GM12878 (cell line): Measurements from ENCODE around the gene TUT1. TPM values are rescaled to one million over a fixed set of nuclear protein-coding genes. Genes with fewer than 3 reads are reported as not detected.
A peak's percentile ranks its signal among the peaks of the same experiment; 100 is the strongest.

Experiments
- ATAC-seq: fragments of 200-7000 bp; cut with Tn5 transposase; 3 replicates; pipeline ENCODE4 v1.9.1; 2020; ENCODE audit warnings: mild to moderate bottlenecking, moderate library complexity
- BruUV-seq: library from RNA; stranded (reverse); fragments of 400-500 nt; replicated peaks from 2 replicates; lab custom pipeline; 2021; lab: Mats Ljungman, UMichigan
- CTCF ChIA-PET: fragments of 300-600 bp; sonication (Branson Sonifier 250); formaldehyde crosslinking; extraction: SDS; loops from one replicate; lab custom pipeline; 2021; ENCODE audit warnings: inconsistent platforms; lab: Yijun Ruan, JAX
- POLR2A ChIA-PET: fragments of 350-600 bp; formaldehyde crosslinking; extraction: SDS; loops from one replicate; lab custom pipeline; 2021; ENCODE audit warnings: inconsistent platforms; lab: Charles Lee
- RAD21 ChIA-PET: fragments of 300-600 bp; sonication (Branson Sonifier 250); formaldehyde crosslinking; loops from one replicate; lab custom pipeline; 2023; ENCODE audit warnings: antibody characterized with exemption; ENCODE audit not compliant: unreplicated experiment; lab: Charles Lee
- SMC1A ChIA-PET: fragments of 300-600 bp; sonication (Branson Sonifier 250); formaldehyde crosslinking; loops from one replicate; lab custom pipeline; 2023; ENCODE audit not compliant: unreplicated experiment, uncharacterized antibody; lab: Charles Lee
- DNase-seq: peaks from one replicate; pipeline ENCODE4 v3.0.0-alpha.2; 2011; ENCODE audit warnings: low read depth, low spot score
- FAIRE-seq: peaks from 3 replicates; lab custom pipeline; 2011; peaks lifted over from hg19 to GRCh38; lab: Jason Lieb, UNC
- H2AFZ ChIP-seq: 2 replicates; pipeline ENCODE4 v1.6.0; 2011; ENCODE audit warnings: low read depth, low read length, control low read depth; ENCODE audit not compliant: control insufficient read depth
- H3K27ac ChIP-seq: 2 replicates; pipeline ENCODE4 v1.5.1; 2011; ENCODE audit warnings: control low read depth; ENCODE audit not compliant: control insufficient read depth, insufficient read depth
- H3K27me3 ChIP-seq, 2 experiments: replicated peaks in 1 of 2; 2 replicates each; pipeline versions ENCODE4 v1.6.0 to v1.6.1; 2011; ENCODE audit warnings: low read length in 1 of 2; ENCODE audit not compliant: control insufficient read depth in 2 of 2, insufficient read depth in 2 of 2
- H3K36me3 ChIP-seq, 2 experiments: 2 replicates each; pipeline ENCODE4 v1.5.1; 2011; ENCODE audit warnings: low read length in 1 of 2; ENCODE audit not compliant: control insufficient read depth in 2 of 2, insufficient read depth in 2 of 2
- H3K4me1 ChIP-seq: 2 replicates; pipeline ENCODE4 v1.6.1; 2011; ENCODE audit warnings: mild to moderate bottlenecking, low read length, moderate library complexity, mixed read lengths; ENCODE audit not compliant: control insufficient read depth, insufficient read depth
- H3K4me2 ChIP-seq: 2 replicates; pipeline ENCODE4 v1.6.0; 2011; ENCODE audit warnings: control low read depth; ENCODE audit not compliant: control insufficient read depth, insufficient read depth
- H3K4me3 ChIP-seq: fragments of 200-600 bp; sonication (generic); 2 replicates; pipeline ENCODE4 v1.5.1; 2016
- H3K79me2 ChIP-seq: 2 replicates; pipeline ENCODE4 v1.6.0; 2011; ENCODE audit warnings: low read length; ENCODE audit not compliant: control insufficient read depth, insufficient read depth
- H3K9ac ChIP-seq: 2 replicates; pipeline ENCODE4 v1.8.0; 2011; ENCODE audit warnings: low read length, control low read depth, mixed read lengths; ENCODE audit not compliant: control insufficient read depth, insufficient read depth
- H3K9me3 ChIP-seq: replicated peaks from 3 replicates; pipeline ENCODE4 v1.5.1; 2011; ENCODE audit warnings: mild to moderate bottlenecking, low read length; ENCODE audit not compliant: control insufficient read depth, insufficient read depth
- H4K20me1 ChIP-seq: 2 replicates; pipeline ENCODE4 v1.6.0; 2011; ENCODE audit not compliant: control insufficient read depth, insufficient read depth
- ASH2L ChIP-seq: fragments of 300-600, 200-600 bp; sonication (generic); IDR thresholded peaks from 2 replicates; pipeline ENCODE4 v1.6.1; 2017; ENCODE audit warnings: low read depth, mild to moderate bottlenecking, borderline replicate concordance
- BACH1 ChIP-seq: fragments of 450-650 bp; IDR thresholded peaks from 2 replicates; pipeline ENCODE4 v1.6.1; 2017; ENCODE audit warnings: mild to moderate bottlenecking, borderline replicate concordance
- FOXK2 ChIP-seq: fragments of 450-650 bp; IDR thresholded peaks from 2 replicates; pipeline ENCODE4 v1.6.1; 2017; ENCODE audit warnings: mild to moderate bottlenecking, moderate library complexity
- FOXM1 ChIP-seq: IDR thresholded peaks from 2 replicates; pipeline ENCODE4 v1.6.1; 2012; ENCODE audit warnings: low read depth, mild to moderate bottlenecking, inconsistent platforms, low read length, moderate library complexity
- HDAC2 ChIP-seq: fragments of 200-600 bp; sonication (generic); IDR thresholded peaks from 2 replicates; pipeline ENCODE4 v1.6.1; 2017
- LARP7 ChIP-seq: fragments of 450-650 bp; IDR thresholded peaks from 2 replicates; pipeline ENCODE4 v1.6.1; 2017; ENCODE audit warnings: mild to moderate bottlenecking
- MEF2A ChIP-seq: IDR thresholded peaks from 2 replicates; pipeline ENCODE4 v1.6.1; 2011; ENCODE audit warnings: low read depth, mild to moderate bottlenecking, low read length, moderate library complexity; ENCODE audit not compliant: insufficient read depth
- MTA3 ChIP-seq: IDR thresholded peaks from 2 replicates; pipeline ENCODE4 v1.6.1; 2012; ENCODE audit warnings: low read length, inconsistent platforms, borderline replicate concordance
- NFIC ChIP-seq: IDR thresholded peaks from 2 replicates; pipeline ENCODE4 v1.6.1; 2012; ENCODE audit warnings: low read depth, mild to moderate bottlenecking, inconsistent platforms, low read length, moderate library complexity
- NFYA ChIP-seq: IDR thresholded peaks from 2 replicates; pipeline ENCODE4 v1.6.1; 2011; ENCODE audit warnings: low read depth, mild to moderate bottlenecking, low read length, improper control_type of control experiment, borderline replicate concordance
- NR2F1 ChIP-seq: fragments of 450-650 bp; conservative IDR thresholded peaks from 2 replicates; pipeline ENCODE4 v1.6.1; 2017; ENCODE audit warnings: mild to moderate bottlenecking
- NRF1 ChIP-seq: conservative IDR thresholded peaks from 2 replicates; pipeline ENCODE4 v1.6.1; 2011; ENCODE audit warnings: mild to moderate bottlenecking, low read depth, low read length, improper control_type of control experiment
- PML ChIP-seq: IDR thresholded peaks from 2 replicates; pipeline ENCODE4 v1.6.1; 2012; ENCODE audit warnings: low read length, inconsistent platforms
- RB1 ChIP-seq: fragments of 450-650 bp; formaldehyde crosslinking; IDR thresholded peaks from 2 replicates; pipeline ENCODE4 v1.6.1; 2017; ENCODE audit warnings: mild to moderate bottlenecking, borderline replicate concordance
- SMARCA5 ChIP-seq: fragments of 450-650 bp; IDR thresholded peaks from 2 replicates; pipeline ENCODE4 v1.6.1; 2017; ENCODE audit warnings: mild to moderate bottlenecking
- SP1 ChIP-seq: IDR thresholded peaks from one replicate; pipeline ENCODE4 v1.6.1; 2011; ENCODE audit warnings: low read depth, low read length
- SPI1 ChIP-seq: IDR thresholded peaks from 2 replicates; pipeline ENCODE4 v1.6.1; 2011; ENCODE audit warnings: low read depth, mild to moderate bottlenecking, low read length, moderate library complexity, borderline replicate concordance; ENCODE audit not compliant: insufficient read depth
- SREBF2 ChIP-seq: IDR thresholded peaks from 2 replicates; pipeline ENCODE4 v1.6.1; 2012; ENCODE audit warnings: mild to moderate bottlenecking, low read length
- YBX1 ChIP-seq: fragments of 450-650 bp; IDR thresholded peaks from 2 replicates; pipeline ENCODE4 v1.6.1; 2016; ENCODE audit warnings: antibody characterized with exemption
- YY1 ChIP-seq: IDR thresholded peaks from 2 replicates; pipeline ENCODE4 v1.6.1; 2011; ENCODE audit warnings: low read depth, mild to moderate bottlenecking, low read length
- ZNF384 ChIP-seq: IDR thresholded peaks from 2 replicates; pipeline ENCODE4 v1.6.1; 2012; ENCODE audit warnings: low read depth, mild to moderate bottlenecking, low read length, improper control_type of control experiment, borderline replicate concordance
- WGBS: methylation state at CpG from one replicate; pipeline ENCODE4 v1.1.6; 2016; ENCODE audit warnings: low lambda C conversion rate; ENCODE audit not compliant: insufficient replicate concordance, insufficient coverage; ENCODE audit errors: missing lambda C conversion rate; 5-methylcytosine and 5-hydroxymethylcytosine counted together
- in situ Hi-C: fragments of 300-500 bp; cut with MboI; formaldehyde crosslinking; loops from 9 replicates; pipeline ENCODE4 v1.14.3; 2018; ENCODE audit warnings: mixed read lengths
- intact Hi-C: fragments of 100-400 bp; cut with micrococcal nuclease; formaldehyde crosslinking; loops from one replicate; pipeline ENCODE4 v1.14.2; 2022; ENCODE audit not compliant: unreplicated experiment
- polyA plus RNA-seq, 11 experiments: library from polyadenylated mRNA; depleted of rRNA in 4 of 11; unstranded in 6 of 11; stranded (reverse) in 5 of 11; fragments of >200 nt; fragmentation: Nextera tagmentation in 4 of 11; fragmentation: Illumina TruSeq in 1 of 11; extraction: Ambion mirVana in 4 of 11; extraction: Trizol in 1 of 11; gene quantifications; 1 replicate in 1 of 11; 2 replicates in 10 of 11; pipeline versions ENCODE4 v1.2.1 to v1.2.3, GENCODE V29; 2011 to 2016; ENCODE audit warnings: inconsistent platforms in 2 of 11, missing spikeins in 2 of 11, low read depth in 1 of 11
- total RNA-seq, 4 experiments: library from RNA; depleted of rRNA in 3 of 4; stranded (reverse); fragments of >200 nt in 3 of 4; fragmentation: Illumina TruSeq in 1 of 4; extraction: Trizol in 1 of 4; gene quantifications; 2 replicates each; pipeline versions ENCODE4 v1.2.1 to v1.2.3, GENCODE V29; 2013 to 2021

The TUT1 gene
- total and polyA plus RNA-seq, 10 of the 15 experiments (the other 5 are each of a cell fraction or from before 2014, with no cell fraction given) = 1.1 to 29.9 (median 16.2) TPM

DNA sequence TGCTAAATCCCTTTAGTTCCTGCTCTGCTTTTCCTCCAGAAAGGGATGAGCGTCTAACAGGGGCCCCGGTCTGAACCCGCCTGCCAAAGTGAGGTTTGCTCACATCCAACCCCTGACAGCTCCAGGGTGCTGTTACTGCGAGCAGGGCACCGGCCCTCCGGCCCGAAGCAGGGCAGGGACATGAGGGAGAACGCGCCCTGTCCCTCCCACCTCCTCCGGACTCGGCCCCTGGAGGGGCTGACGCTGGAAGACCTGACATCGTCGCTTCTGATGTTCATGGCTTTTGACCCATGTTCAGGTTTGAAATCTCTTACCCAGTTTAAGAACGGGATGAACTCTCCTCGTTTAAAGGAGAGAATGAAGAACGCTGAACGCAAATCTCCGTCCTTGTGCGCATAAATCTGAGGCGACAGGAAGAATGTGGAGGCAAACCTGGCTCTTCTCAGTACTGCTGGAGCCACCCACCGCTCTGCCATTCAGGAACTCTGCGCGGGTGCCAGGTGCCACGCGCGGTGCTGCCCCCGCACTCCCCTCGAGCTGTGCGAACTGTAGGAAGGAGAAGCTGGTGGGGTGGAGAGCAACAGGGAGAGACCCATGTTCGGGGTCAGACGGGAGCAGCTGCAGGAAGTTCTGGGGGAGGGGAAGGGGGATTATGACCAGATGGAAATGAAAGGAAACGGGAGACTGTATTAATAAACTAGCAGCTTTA is 16.8 kb downstream of the TUT1 start (continued):
- no peak for TF ChIP-seq ZNF384
- no peak for TF ChIP-seq SPI1
- TF ChIP-seq NFYA = no peak
- peak; percentile 75 for TF ChIP-seq LARP7
- TF ChIP-seq YY1 = no peak
- TF ChIP-seq SP1 = no peak
- no peak for TF ChIP-seq FOXK2
- TF ChIP-seq MTA3 = peak; percentile 85; the same call in 1 of the 2 replicates
- no peak for TF ChIP-seq SREBF2
- 0 out of 2 replicates have a peak, but pooled peaks have one; percentile 6 for TF ChIP-seq RB1
- TF ChIP-seq MEF2A = no peak
- TF ChIP-seq SMARCA5 = 0 out of 2 replicates have a peak, but pooled peaks have one; percentile 18
- no peak for TF ChIP-seq HDAC2

DNA sequence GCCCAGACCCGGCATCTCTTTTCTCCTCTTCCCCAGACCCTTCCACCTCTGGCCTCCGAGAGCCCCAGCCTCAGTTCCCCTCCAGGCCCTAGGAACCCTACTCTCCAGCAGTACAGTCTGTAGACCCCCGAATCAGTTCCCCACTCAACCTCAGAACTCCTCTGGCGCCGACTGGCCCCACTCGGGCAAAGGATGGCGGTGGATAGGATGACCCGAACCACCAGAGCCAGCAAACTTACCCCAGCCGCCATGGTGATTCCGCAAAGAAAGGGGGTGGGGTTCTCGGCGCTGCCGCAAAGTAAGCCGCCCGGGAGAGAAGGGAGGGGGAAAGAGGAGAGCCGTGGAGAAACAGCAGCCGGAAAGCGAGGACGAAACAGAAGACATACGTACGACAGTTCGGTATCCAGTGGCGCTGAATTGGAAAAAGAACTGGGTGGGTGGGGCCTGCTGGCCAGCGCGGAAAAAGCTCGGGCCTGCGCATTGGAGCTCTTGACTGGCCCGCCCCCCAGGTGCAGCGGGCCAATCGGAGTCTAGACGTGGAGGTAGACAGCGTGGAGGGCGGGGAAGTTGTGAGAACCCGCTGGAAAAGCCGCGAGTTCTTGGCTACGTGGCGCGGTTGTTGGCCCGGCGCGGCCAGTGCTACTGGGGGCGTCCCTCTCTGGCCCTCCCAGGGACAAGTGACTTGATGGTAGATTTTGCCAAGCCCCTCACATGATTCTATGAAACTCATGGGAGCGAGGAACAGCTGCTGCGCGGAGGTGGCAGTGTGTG is 17.5 kb downstream of the TUT1 start, which contains the start of gene EEF1G:
Gene EEF1G, minus strand, starts transcription at position 300 of the 771 bp plus-strand sequence. Its CDS starts 49 bp downstream, at position 251.
- Histone ChIP-seq H3K4me2 (peak within 1 kb of the TSS; percentile 99), H3K27ac (peak within 1 kb of the TSS; percentile 93), H4K20me1 (no peaks in the 10 kb centered on the region), H3K27me3 (no peaks in the 10 kb centered on the region), H3K4me3 (peak within 1 kb of the TSS; percentile 99), H3K79me2 (peaks cover 56% of the 10 kb centered on the region), H3K9me3 (no peaks in the 10 kb centered on the region), H3K9ac (peak within 1 kb of the TSS; percentile 98), H3K36me3 (peaks cover 16 to 38% of the 10 kb centered on the region in 2 experiments), H3K4me1 (peaks cover 24% of the 10 kb centered on the region), H2AFZ (peak within 1 kb of the TSS; percentile 88)
- ATAC-seq (peak; percentile 96), DNase-seq (peak; percentile 99), FAIRE-seq (peak; percentile 99)
- BruUV-seq = no TSS peak
- RAD21 ChIA-PET = interaction anchor here (0.7 to 3.3 kb wide), 18 partner anchors 9 to 197 kb away, joined by 3 to 27 read pairs (median 4); partner anchors contain the start of genes AHNAK, B3GAT3, C11orf98 and CSKMT
- SMC1A ChIA-PET = interaction anchor here (0.6 to 2.2 kb wide), 9 partner anchors 14 to 465 kb away, joined by 3 to 14 read pairs (median 4); partner anchors contain the start of gene TUT1
- in situ Hi-C loops (no loop called here), intact Hi-C loops (no loop called here)
- POLR2A ChIA-PET = interaction anchor here (0.5 to 5.0 kb wide), 28 partner anchors 9 to 197 kb away, joined by 3 to 37 read pairs (median 5); partner anchors contain the start of genes B3GAT3, C11orf98, CSKMT and HNRNPUL2
- CTCF ChIA-PET = interaction anchor here (0.6 to 3.9 kb wide), 12 partner anchors 14 to 196 kb away, joined by 3 to 27 read pairs (median 4); partner anchors contain the start of genes HNRNPUL2 and TUT1
- under 1% methylated on average over 39 of the region's 46 CpGs for WGBS
- no peak; the same call in 1 of the 2 replicates for TF ChIP-seq BACH1
- peak; percentile 94 for TF ChIP-seq NRF1
- TF ChIP-seq PML = peak; percentile 94
- peak; percentile 65; the same call in 1 of the 2 replicates for TF ChIP-seq ASH2L
- TF ChIP-seq YBX1 = no peak
- TF ChIP-seq NR2F1 = peak; percentile 31; the same call in 1 of the 2 replicates
- TF ChIP-seq MEF2A = no peak
- 0 out of 2 replicates have a peak, but pooled peaks have one; percentile 42 for TF ChIP-seq FOXM1
- no peak for TF ChIP-seq NFIC
